HCT116 (cell line): ENCODE measurements around the gene HOXA2. TPM values are rescaled to one million over a fixed set of nuclear protein-coding genes. Genes with fewer than 3 reads are reported as not detected.
A peak's percentile ranks its signal among the peaks of the same experiment; 100 is the strongest.

ENCODE experiments used
- ATAC-seq: fragments of 200-7000 bp; cut with Tn5 transposase; 2 replicates; pipeline ENCODE4 v1.9.1; 2020; ENCODE audit warnings: mild to moderate bottlenecking, moderate library complexity
- BruUV-seq: library from RNA; stranded (reverse); fragments of 400-500 nt; replicated peaks from 2 replicates; lab custom pipeline; 2021; lab: Mats Ljungman, UMichigan
- CTCF ChIA-PET: fragments of 300-600 bp; sonication (Branson Sonifier 250); formaldehyde crosslinking; loops from one replicate; lab custom pipeline; 2021; ENCODE audit warnings: antibody characterized with exemption; lab: Charles Lee
- POLR2A ChIA-PET: fragments of 300-600, 350-600 bp; sonication (Branson Sonifier 250); formaldehyde crosslinking; loops from one replicate; lab custom pipeline; 2021; ENCODE audit warnings: antibody characterized with exemption; lab: Charles Lee
- RAD21 ChIA-PET, 2 experiments: fragments of 300-600 bp; sonication (Branson Sonifier 250); formaldehyde crosslinking; loops; one replicate each; lab custom pipeline; 2023; ENCODE audit warnings: low total read pairs in 2 of 2; ENCODE audit not compliant: uncharacterized antibody in 2 of 2, unreplicated experiment in 2 of 2, low non-redundant PET in 1 of 2; lab: Charles Lee
- DNase-seq: peaks from one replicate; pipeline ENCODE4 v3.0.0-alpha.2; 2010; ENCODE audit warnings: low read depth, low spot score
- H2AFZ ChIP-seq: fragments of 200-600 bp; shearing (Covaris generic), sonication (generic); 2 replicates; pipeline ENCODE4 v1.6.1; 2017; ENCODE audit warnings: low read depth, mixed run types, mixed read lengths, antibody characterized with exemption, low read length; ENCODE audit not compliant: poor library complexity, severe bottlenecking
- H3K27ac ChIP-seq: 2 replicates; pipeline ENCODE4 v1.5.1; 2012; ENCODE audit warnings: low read depth, low read length
- H3K27me3 ChIP-seq: fragments of 200-600 bp; sonication (generic); 2 replicates; pipeline ENCODE4 v1.6.1; 2016; ENCODE audit warnings: mixed run types, low read length, mixed read lengths; ENCODE audit not compliant: insufficient read depth
- H3K36me3 ChIP-seq, 2 experiments: fragments of 200-500 bp in 1 of 2; fragments of 200-600 bp in 1 of 2; sonication (Bioruptor generic) in 1 of 2; sonication (generic) in 1 of 2; 2 replicates each; pipeline versions ENCODE4 v1.5.1 to v1.6.1; 2014 to 2016; ENCODE audit warnings: low read length in 2 of 2, inconsistent platforms in 1 of 2, mixed read lengths in 1 of 2, mixed run types in 1 of 2; ENCODE audit not compliant: insufficient read depth in 2 of 2, control insufficient read depth in 1 of 2
- H3K4me1 ChIP-seq, 2 experiments: fragments of 200-600 bp in 1 of 2; sonication (generic) in 1 of 2; 2 replicates each; pipeline versions ENCODE4 v1.5.1 to v1.6.1; 2012 to 2017; ENCODE audit warnings: low read length in 2 of 2, inconsistent platforms in 1 of 2, mild to moderate bottlenecking in 1 of 2, mixed read lengths in 1 of 2, mixed run types in 1 of 2, moderate library complexity in 1 of 2; ENCODE audit not compliant: insufficient read depth in 2 of 2, control insufficient read depth in 1 of 2
- H3K4me2 ChIP-seq: fragments of 200-600 bp; sonication (generic); 2 replicates; pipeline ENCODE4 v1.6.1; 2017; ENCODE audit warnings: mixed run types, low read length, mixed read lengths
- H3K4me3 ChIP-seq, 2 experiments: fragments of 200-600 bp in 1 of 2; sonication (generic) in 1 of 2; replicated peaks in 1 of 2; 2 replicates each; pipeline ENCODE4 v1.5.1; 2011 to 2016; ENCODE audit warnings: low read length in 2 of 2, control low read depth in 1 of 2, low read depth in 1 of 2, mild to moderate bottlenecking in 1 of 2, mixed read lengths in 1 of 2, mixed run types in 1 of 2
- H3K79me2 ChIP-seq: fragments of 200-600 bp; sonication (generic); 2 replicates; pipeline ENCODE4 v1.6.1; 2017; ENCODE audit warnings: mild to moderate bottlenecking, mixed run types, low read length, moderate library complexity, mixed read lengths; ENCODE audit not compliant: insufficient read depth
- H3K9ac ChIP-seq: fragments of 200-600 bp; sonication (generic); 2 replicates; pipeline ENCODE4 v1.6.1; 2016; ENCODE audit warnings: low read length, mixed read lengths
- H3K9me2 ChIP-seq: fragments of 200-600 bp; sonication (generic), shearing (Covaris generic); 2 replicates; pipeline ENCODE4 v1.6.1; 2017; ENCODE audit warnings: mixed run types, mild to moderate bottlenecking, moderate library complexity; ENCODE audit not compliant: insufficient read depth
- H3K9me3 ChIP-seq, 2 experiments: fragments of 200-500 bp in 1 of 2; fragments of 200-600 bp in 1 of 2; sonication (Bioruptor generic) in 1 of 2; sonication (generic) in 1 of 2; 2 replicates each; pipeline ENCODE4 v1.6.1; 2014 to 2017; ENCODE audit warnings: low read length in 2 of 2, mixed read lengths in 2 of 2, inconsistent platforms in 1 of 2, low read depth in 1 of 2, mild to moderate bottlenecking in 1 of 2, mixed run types in 1 of 2, moderate library complexity in 1 of 2; ENCODE audit not compliant: control insufficient read depth in 1 of 2, insufficient read depth in 1 of 2
- H4K20me1 ChIP-seq: fragments of 200-600 bp; sonication (generic), shearing (Covaris generic); 2 replicates; pipeline ENCODE4 v1.6.1; 2017; ENCODE audit warnings: mixed run types, mild to moderate bottlenecking, moderate library complexity; ENCODE audit not compliant: insufficient read depth
- CBX3 ChIP-seq: IDR thresholded peaks from 2 replicates; pipeline ENCODE4 v1.6.1; 2012; ENCODE audit warnings: low read depth
- EGR1 ChIP-seq: IDR thresholded peaks from 2 replicates; pipeline ENCODE4 v1.6.1; 2012; ENCODE audit warnings: low read depth
- ELF1 ChIP-seq: IDR thresholded peaks from 2 replicates; pipeline ENCODE4 v1.6.1; 2012; ENCODE audit warnings: low read depth, borderline replicate concordance
- EZH2 ChIP-seq: fragments of 200-600 bp; sonication (generic); IDR thresholded peaks from 2 replicates; pipeline ENCODE4 v1.6.1; 2017; ENCODE audit warnings: antibody characterized with exemption, mixed run types
- EZH2phosphoT487 ChIP-seq: fragments of 200-600 bp; IDR thresholded peaks from 2 replicates; pipeline ENCODE4 v1.6.1; 2018; ENCODE audit warnings: antibody characterized with exemption, borderline replicate concordance
- FOSL1 ChIP-seq: IDR thresholded peaks from 2 replicates; pipeline ENCODE4 v1.6.1; 2012; ENCODE audit warnings: low read depth
- JUND ChIP-seq: IDR thresholded peaks from 2 replicates; pipeline ENCODE4 v1.6.1; 2012
- POLR2AphosphoS5 ChIP-seq: IDR thresholded peaks from 2 replicates; pipeline ENCODE4 v1.6.1; 2011; ENCODE audit warnings: mild to moderate bottlenecking, low read depth, low read length, moderate library complexity
- RAD21 ChIP-seq: IDR thresholded peaks from 2 replicates; pipeline ENCODE4 v1.6.1; 2012; ENCODE audit warnings: low read depth, mild to moderate bottlenecking
- SIN3A ChIP-seq: IDR thresholded peaks from 2 replicates; pipeline ENCODE4 v1.6.1; 2012; ENCODE audit warnings: low read depth
- SRF ChIP-seq: IDR thresholded peaks from 2 replicates; pipeline ENCODE4 v1.6.1; 2012; ENCODE audit warnings: low read depth
- TCF7L2 ChIP-seq: IDR thresholded peaks from 2 replicates; pipeline ENCODE4 v1.7.0; 2011; ENCODE audit warnings: borderline replicate concordance, inconsistent platforms; ENCODE audit not compliant: insufficient read depth, insufficient read length; ENCODE audit errors: extremely low read depth
- ZFX ChIP-seq: fragments of 450-650 bp; IDR thresholded peaks from 2 replicates; pipeline ENCODE4 v1.6.1; 2017
- ZNF274 ChIP-seq: fragments of 200-500 bp; sonication (Bioruptor generic); IDR thresholded peaks from 2 replicates; pipeline ENCODE4 v1.6.1; 2014; ENCODE audit warnings: mild to moderate bottlenecking, low read depth, low read length, inconsistent platforms
- intact Hi-C: fragments of 100-400 bp; cut with micrococcal nuclease; formaldehyde crosslinking; loops from 2 replicates; pipeline ENCODE4 v1.10.0; 2022
- total RNA-seq: library from RNA; stranded (reverse); gene quantifications from one replicate; pipeline ENCODE4 v1.2.1, GENCODE V29; 2021; ENCODE audit not compliant: unreplicated experiment
- TF ChIP-seq, protein P1 (sequence below): IDR thresholded peaks from 2 replicates; pipeline ENCODE4 v1.6.1; 2012; ENCODE audit warnings: low read depth
- TF ChIP-seq, protein P2 (sequence below): IDR thresholded peaks from 2 replicates; pipeline ENCODE4 v1.6.1; 2011; ENCODE audit warnings: mild to moderate bottlenecking, low read length, moderate library complexity; ENCODE audit not compliant: insufficient replicate concordance; ENCODE audit errors: extremely low read depth
- TF ChIP-seq, protein P3 (sequence below): IDR thresholded peaks from 2 replicates; pipeline ENCODE4 v1.6.1; 2012
- TF ChIP-seq, protein P4 (sequence below), 3 experiments: fragments of 200-600 bp in 1 of 3; sonication (generic) in 1 of 3; IDR thresholded peaks in 2 of 3; conservative IDR thresholded peaks in 1 of 3; 2 replicates each; pipeline ENCODE4 v1.5.1; 2012 to 2017; ENCODE audit warnings: low read depth in 2 of 3, low read length in 2 of 3, antibody characterized with exemption in 1 of 3, borderline replicate concordance in 1 of 3, control low read depth in 1 of 3, mild to moderate bottlenecking in 1 of 3, mixed read lengths in 1 of 3, mixed run types in 1 of 3, moderate library complexity in 1 of 3; ENCODE audit not compliant: insufficient read depth in 1 of 3

HOXA2 gene
- total RNA-seq, 1 experiment from 2014 or later = 0.57 TPM

DNA sequence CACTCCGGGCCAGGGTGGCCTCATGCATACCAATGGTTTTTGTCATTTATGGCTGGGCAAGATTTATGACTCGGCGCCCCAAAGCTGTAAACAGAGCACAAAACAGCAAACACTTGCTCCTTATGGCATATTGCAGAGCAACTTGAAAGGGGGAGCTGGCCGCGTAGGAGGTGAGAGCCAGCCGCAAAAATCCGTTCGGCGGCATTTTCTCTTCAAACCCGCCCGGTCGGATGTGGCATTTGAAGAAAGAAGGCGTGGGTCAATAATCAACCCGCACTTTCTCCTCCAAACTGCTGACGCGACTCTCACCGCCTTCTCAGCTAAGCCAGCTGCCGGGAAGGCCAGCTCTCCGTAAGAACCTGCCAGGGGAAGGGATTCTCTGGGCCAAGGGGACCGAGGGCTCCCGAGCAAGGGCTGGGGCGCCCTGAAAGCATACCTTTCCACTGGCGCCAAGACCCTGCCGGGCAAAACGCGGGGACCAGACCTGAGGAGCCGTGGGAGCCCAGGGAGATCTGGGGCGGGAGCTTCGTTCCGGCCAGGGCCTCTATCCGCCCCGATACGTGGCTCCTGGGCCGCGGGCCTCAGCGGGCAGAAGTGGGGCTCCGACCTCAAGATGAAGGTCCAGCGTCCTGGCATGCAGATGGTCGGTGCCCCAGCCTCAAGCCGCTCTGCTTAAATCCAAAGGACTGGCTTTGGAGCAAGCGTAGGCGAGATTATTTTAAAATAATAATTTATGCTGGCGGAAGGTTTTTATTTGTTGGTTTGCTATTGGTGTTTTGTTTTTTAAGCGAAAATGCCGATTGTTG, 12.9 kb upstream of the HOXA2 start:
- ChIA-PET CTCF (interaction anchor here (0.7 to 1.1 kb wide), 2 partner anchors 20 to 35 kb away, joined by 3 read pairs; no protein-coding TSS in a partner anchor), POLR2A (interaction anchor here (0.8 to 2.4 kb wide), 6 partner anchors 10 to 251 kb away, joined by 3 to 8 read pairs (median 4); partner anchors contain the start of genes HOXA1 and SKAP2), RAD21 (interaction anchor here (0.6 to 1.2 kb wide), 4 partner anchors 19 to 57 kb away, joined by 3 to 4 read pairs (median 4); partner anchors contain the start of gene HOXA1 (in 1 of the 2))
- H4K20me1 ChIP-seq = no peaks in the 10 kb centered on the region
- DNase-seq (peak; percentile 96), ATAC-seq (peak; percentile 76)
- no peaks in the 10 kb centered on the region for H3K9me2 ChIP-seq
- BruUV-seq = no TSS peak
- H3K4me2 ChIP-seq = peak overlapping the region; percentile 92
- H3K4me3 ChIP-seq = peak overlapping the region; percentile 47 to 60
- H3K9ac ChIP-seq = peak overlapping the region; percentile 72
- H3K9me3 ChIP-seq = no peaks in the 10 kb centered on the region
- peaks cover 63 to 83% of the 10 kb centered on the region in 2 experiments for H3K4me1 ChIP-seq
- no peak overlapping the region for H2AFZ ChIP-seq
- peak overlapping the region; percentile 87 for H3K27ac ChIP-seq
- intact Hi-C loops = loop anchor here (1.0 to 2.0 kb wide), 2 partner anchors 15 to 19 kb away; partner anchors contain the start of gene HOXA4
- H3K27me3 ChIP-seq = peaks cover 10% of the 10 kb centered on the region; the same call in 1 of the 2 replicates
- no peaks in the 10 kb centered on the region for H3K36me3 ChIP-seq
- peaks cover 20% of the 10 kb centered on the region for H3K79me2 ChIP-seq
- TF ChIP-seq RAD21 (peak; percentile 43), JUND (peak; percentile 91), EZH2 (no peak), POLR2AphosphoS5 (peak; percentile 72), SIN3A (peak; percentile 98), ZNF274 (no peak), TCF7L2 (peak; percentile 99), EZH2phosphoT487 (no peak), SRF (peak; percentile 87), CBX3 (peak; percentile 93), ELF1 (no peak), EGR1 (peak; percentile 96), FOSL1 (peak; percentile 74), ZFX (no peak; the same call in 1 of the 2 replicates)
- TF ChIP-seq, protein P1, sequence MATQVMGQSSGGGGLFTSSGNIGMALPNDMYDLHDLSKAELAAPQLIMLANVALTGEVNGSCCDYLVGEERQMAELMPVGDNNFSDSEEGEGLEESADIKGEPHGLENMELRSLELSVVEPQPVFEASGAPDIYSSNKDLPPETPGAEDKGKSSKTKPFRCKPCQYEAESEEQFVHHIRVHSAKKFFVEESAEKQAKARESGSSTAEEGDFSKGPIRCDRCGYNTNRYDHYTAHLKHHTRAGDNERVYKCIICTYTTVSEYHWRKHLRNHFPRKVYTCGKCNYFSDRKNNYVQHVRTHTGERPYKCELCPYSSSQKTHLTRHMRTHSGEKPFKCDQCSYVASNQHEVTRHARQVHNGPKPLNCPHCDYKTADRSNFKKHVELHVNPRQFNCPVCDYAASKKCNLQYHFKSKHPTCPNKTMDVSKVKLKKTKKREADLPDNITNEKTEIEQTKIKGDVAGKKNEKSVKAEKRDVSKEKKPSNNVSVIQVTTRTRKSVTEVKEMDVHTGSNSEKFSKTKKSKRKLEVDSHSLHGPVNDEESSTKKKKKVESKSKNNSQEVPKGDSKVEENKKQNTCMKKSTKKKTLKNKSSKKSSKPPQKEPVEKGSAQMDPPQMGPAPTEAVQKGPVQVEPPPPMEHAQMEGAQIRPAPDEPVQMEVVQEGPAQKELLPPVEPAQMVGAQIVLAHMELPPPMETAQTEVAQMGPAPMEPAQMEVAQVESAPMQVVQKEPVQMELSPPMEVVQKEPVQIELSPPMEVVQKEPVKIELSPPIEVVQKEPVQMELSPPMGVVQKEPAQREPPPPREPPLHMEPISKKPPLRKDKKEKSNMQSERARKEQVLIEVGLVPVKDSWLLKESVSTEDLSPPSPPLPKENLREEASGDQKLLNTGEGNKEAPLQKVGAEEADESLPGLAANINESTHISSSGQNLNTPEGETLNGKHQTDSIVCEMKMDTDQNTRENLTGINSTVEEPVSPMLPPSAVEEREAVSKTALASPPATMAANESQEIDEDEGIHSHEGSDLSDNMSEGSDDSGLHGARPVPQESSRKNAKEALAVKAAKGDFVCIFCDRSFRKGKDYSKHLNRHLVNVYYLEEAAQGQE = no peak
- TF ChIP-seq, protein P2, sequence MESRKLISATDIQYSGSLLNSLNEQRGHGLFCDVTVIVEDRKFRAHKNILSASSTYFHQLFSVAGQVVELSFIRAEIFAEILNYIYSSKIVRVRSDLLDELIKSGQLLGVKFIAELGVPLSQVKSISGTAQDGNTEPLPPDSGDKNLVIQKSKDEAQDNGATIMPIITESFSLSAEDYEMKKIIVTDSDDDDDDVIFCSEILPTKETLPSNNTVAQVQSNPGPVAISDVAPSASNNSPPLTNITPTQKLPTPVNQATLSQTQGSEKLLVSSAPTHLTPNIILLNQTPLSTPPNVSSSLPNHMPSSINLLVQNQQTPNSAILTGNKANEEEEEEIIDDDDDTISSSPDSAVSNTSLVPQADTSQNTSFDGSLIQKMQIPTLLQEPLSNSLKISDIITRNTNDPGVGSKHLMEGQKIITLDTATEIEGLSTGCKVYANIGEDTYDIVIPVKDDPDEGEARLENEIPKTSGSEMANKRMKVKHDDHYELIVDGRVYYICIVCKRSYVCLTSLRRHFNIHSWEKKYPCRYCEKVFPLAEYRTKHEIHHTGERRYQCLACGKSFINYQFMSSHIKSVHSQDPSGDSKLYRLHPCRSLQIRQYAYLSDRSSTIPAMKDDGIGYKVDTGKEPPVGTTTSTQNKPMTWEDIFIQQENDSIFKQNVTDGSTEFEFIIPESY = no peak
- TF ChIP-seq, protein P3, sequence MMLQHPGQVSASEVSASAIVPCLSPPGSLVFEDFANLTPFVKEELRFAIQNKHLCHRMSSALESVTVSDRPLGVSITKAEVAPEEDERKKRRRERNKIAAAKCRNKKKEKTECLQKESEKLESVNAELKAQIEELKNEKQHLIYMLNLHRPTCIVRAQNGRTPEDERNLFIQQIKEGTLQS = no peak; the same call in 1 of the 2 replicates
- TF ChIP-seq, protein P4, sequence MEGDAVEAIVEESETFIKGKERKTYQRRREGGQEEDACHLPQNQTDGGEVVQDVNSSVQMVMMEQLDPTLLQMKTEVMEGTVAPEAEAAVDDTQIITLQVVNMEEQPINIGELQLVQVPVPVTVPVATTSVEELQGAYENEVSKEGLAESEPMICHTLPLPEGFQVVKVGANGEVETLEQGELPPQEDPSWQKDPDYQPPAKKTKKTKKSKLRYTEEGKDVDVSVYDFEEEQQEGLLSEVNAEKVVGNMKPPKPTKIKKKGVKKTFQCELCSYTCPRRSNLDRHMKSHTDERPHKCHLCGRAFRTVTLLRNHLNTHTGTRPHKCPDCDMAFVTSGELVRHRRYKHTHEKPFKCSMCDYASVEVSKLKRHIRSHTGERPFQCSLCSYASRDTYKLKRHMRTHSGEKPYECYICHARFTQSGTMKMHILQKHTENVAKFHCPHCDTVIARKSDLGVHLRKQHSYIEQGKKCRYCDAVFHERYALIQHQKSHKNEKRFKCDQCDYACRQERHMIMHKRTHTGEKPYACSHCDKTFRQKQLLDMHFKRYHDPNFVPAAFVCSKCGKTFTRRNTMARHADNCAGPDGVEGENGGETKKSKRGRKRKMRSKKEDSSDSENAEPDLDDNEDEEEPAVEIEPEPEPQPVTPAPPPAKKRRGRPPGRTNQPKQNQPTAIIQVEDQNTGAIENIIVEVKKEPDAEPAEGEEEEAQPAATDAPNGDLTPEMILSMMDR (IDR thresholded peaks at IDR 0.05 in 2 of 3, conservative IDR thresholded peaks at IDR 0.05 in 1 of 3; ENCODE audit: borderline replicate concordance in 1 of 3, insufficient read depth in 1 of 3, low read depth in 2 of 3, low read length in 2 of 3) = no peak
